ENCODE results near the gene PFN1.
"Not testable (repeated sequence)": the region's sequence is repeated elsewhere in the genome, so short reads cannot be mapped to it uniquely, and the experiment has no call there.

PFN1 gene

GRCh38 chr17:4931963-4932362 lies 16.4 kb downstream of the PFN1 start, which contains the start of gene GP1BA:
GP1BA (plus strand) TSS chr17:4932277; CDS start chr17:4932605, 328 bp downstream.
- H3K9me3 ChIP-seq (replicated peaks; ENCODE audit: insufficient read depth, low read length), result no peaks in the 10 kb centered on the region
- no peaks in the 10 kb centered on the region for H3K36me3 ChIP-seq (replicated peaks; ENCODE audit: insufficient read depth, low read length)
- H4K20me1 ChIP-seq (ENCODE audit: insufficient read depth, low read length), result no peaks in the 10 kb centered on the region
- H3F3A ChIP-seq (ENCODE audit: insufficient read depth, low read length), result peaks cover 9% of the 10 kb centered on the region
- DNase-seq, result no peak
- no peaks in the 10 kb centered on the region for H3K79me2 ChIP-seq (ENCODE audit: low read length)
- no peak within 1 kb of the TSS for H2AFZ ChIP-seq (ENCODE audit: low read length)
- H3K4me3 ChIP-seq (ENCODE audit: low read length), result no peak within 1 kb of the TSS
- H3K4me2 ChIP-seq (ENCODE audit: low read depth, low read length), result no peak within 1 kb of the TSS
- H3K9ac ChIP-seq (ENCODE audit: low read length), result no peak within 1 kb of the TSS
- TF ChIP-seq, protein P1, sequence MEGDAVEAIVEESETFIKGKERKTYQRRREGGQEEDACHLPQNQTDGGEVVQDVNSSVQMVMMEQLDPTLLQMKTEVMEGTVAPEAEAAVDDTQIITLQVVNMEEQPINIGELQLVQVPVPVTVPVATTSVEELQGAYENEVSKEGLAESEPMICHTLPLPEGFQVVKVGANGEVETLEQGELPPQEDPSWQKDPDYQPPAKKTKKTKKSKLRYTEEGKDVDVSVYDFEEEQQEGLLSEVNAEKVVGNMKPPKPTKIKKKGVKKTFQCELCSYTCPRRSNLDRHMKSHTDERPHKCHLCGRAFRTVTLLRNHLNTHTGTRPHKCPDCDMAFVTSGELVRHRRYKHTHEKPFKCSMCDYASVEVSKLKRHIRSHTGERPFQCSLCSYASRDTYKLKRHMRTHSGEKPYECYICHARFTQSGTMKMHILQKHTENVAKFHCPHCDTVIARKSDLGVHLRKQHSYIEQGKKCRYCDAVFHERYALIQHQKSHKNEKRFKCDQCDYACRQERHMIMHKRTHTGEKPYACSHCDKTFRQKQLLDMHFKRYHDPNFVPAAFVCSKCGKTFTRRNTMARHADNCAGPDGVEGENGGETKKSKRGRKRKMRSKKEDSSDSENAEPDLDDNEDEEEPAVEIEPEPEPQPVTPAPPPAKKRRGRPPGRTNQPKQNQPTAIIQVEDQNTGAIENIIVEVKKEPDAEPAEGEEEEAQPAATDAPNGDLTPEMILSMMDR (IDR thresholded peaks at IDR 0.05; ENCODE audit: low read length), result no peak
- TF ChIP-seq EZH2 (optimal IDR thresholded peaks at IDR 0.05; ENCODE audit: low read depth, low read length) (no peak), EZH2phosphoT487 (IDR thresholded peaks at IDR 0.05; ENCODE audit: low read length) (no peak)
- H3K9me2 ChIP-seq (replicated peaks; ENCODE audit: insufficient read depth, low read length), result no peaks in the 10 kb centered on the region
- H3K4me1 ChIP-seq (ENCODE audit: low read length), result peaks cover 9% of the 10 kb centered on the region
- no peaks in the 10 kb centered on the region for H3K27me3 ChIP-seq (replicated peaks; ENCODE audit: insufficient read depth, low read length)
- no peak within 1 kb of the TSS for H3K27ac ChIP-seq (ENCODE audit: low read length)

GRCh38 chr17:4928881-4929280 lies 19.4 kb downstream of the PFN1 start:
- H3K36me3 ChIP-seq (replicated peaks; ENCODE audit: insufficient read depth, low read length), result no peaks in the 10 kb centered on the region
- H3K9me2 ChIP-seq (replicated peaks; ENCODE audit: insufficient read depth, low read length), result no peaks in the 10 kb centered on the region
- H3F3A ChIP-seq (ENCODE audit: insufficient read depth, low read length), result no peaks in the 10 kb centered on the region
- H3K27ac ChIP-seq (ENCODE audit: low read length), result no peak overlapping the region
- no peak for DNase-seq
- no peak overlapping the region for H3K4me3 ChIP-seq (ENCODE audit: low read length)
- 0 out of 2 replicates have a peak, but pooled peaks cover 3% of the 10 kb centered on the region for H4K20me1 ChIP-seq (ENCODE audit: insufficient read depth, low read length)
- H3K9me3 ChIP-seq (replicated peaks; ENCODE audit: insufficient read depth, low read length), result no peaks in the 10 kb centered on the region
- no peak overlapping the region for H3K4me2 ChIP-seq (ENCODE audit: low read depth, low read length)
- TF ChIP-seq EZH2phosphoT487 (IDR thresholded peaks at IDR 0.05; ENCODE audit: low read length) (no peak), EZH2 (optimal IDR thresholded peaks at IDR 0.05; ENCODE audit: low read depth, low read length) (no peak)
- TF ChIP-seq, protein P1 (IDR thresholded peaks at IDR 0.05; ENCODE audit: low read length), result no peak
- H3K4me1 ChIP-seq (ENCODE audit: low read length), result peaks cover under 1% of the 10 kb centered on the region
- H3K9ac ChIP-seq (ENCODE audit: low read length), result no peak overlapping the region
- H2AFZ ChIP-seq (ENCODE audit: low read length), result no peak overlapping the region
- no peaks in the 10 kb centered on the region for H3K79me2 ChIP-seq (ENCODE audit: low read length)
- no peaks in the 10 kb centered on the region for H3K27me3 ChIP-seq (replicated peaks; ENCODE audit: insufficient read depth, low read length)

DNA sequence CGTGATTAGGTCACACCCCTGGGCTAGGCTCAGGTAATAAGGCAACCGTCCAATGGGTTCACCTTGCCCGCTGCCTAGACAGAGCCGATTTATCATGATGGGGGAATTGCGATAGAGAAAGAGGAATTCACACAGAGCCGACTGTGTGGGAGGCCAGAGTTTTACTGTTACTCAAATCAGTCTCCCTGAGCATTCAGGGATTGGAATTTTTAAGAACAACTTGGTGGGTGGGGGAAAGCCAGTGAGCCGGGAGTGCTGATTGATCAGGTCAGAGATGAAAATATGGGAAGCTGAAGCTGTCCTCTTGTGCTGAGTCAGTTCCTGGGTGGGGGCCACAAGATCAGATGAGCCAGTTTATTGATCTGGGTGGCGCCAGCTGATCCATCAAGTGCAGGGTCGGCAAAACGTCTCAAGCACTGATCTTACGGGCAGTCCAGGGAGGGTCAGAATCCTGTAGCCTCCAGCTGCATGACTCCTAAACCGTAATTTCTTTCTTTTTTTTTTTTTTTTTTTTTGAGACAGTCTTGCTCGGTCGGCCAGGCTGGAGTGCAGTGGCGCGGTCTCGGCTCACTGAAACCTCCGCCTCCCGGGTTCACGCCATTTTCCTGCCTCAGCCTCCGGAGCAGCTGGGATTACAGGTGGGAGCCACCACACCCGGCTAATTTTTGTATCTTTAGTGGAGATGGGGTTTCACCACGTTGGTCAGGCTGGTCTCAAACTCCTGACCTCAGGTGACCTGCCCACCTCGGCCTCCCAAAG lies 21.6 kb downstream of the PFN1 start:
- not testable (repeated sequence) for H3K27ac ChIP-seq (ENCODE audit: low read length)

DNA sequence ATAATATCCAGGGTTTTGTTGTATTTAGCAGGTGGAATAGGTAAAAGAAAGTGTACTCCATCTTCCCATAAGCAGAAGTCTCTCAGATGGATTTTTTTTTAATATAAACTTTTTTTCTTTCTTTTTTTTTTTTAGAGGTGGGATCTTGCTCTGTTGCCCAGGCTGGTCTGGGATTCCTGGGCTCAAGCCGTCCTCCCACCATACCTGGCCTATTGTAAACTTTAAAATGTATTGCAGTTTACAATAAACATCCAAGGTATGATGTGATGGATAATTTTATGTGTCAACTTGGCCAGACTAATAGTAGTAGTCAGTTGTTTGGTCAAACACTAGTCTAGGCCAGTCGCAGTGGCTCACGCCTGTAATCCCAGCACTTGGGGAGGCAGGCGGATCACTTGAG lies 27.0 kb downstream of the PFN1 start:
- no peak for DNase-seq
- Histone ChIP-seq H3K4me1 (ENCODE audit: low read length) (no peaks in the 10 kb centered on the region), H3K27ac (ENCODE audit: low read length) (no peak overlapping the region), H3K4me2 (ENCODE audit: low read depth, low read length) (no peak overlapping the region), H4K20me1 (ENCODE audit: insufficient read depth, low read length) (0 out of 2 replicates have a peak, but pooled peaks cover 2% of the 10 kb centered on the region), H3K9me3 (replicated peaks; ENCODE audit: insufficient read depth, low read length) (no peaks in the 10 kb centered on the region), H3F3A (ENCODE audit: insufficient read depth, low read length) (no peaks in the 10 kb centered on the region), H3K9ac (ENCODE audit: low read length) (no peak overlapping the region), H3K27me3 (replicated peaks; ENCODE audit: insufficient read depth, low read length) (no peaks in the 10 kb centered on the region), H2AFZ (ENCODE audit: low read length) (no peak overlapping the region), H3K9me2 (replicated peaks; ENCODE audit: insufficient read depth, low read length) (no peaks in the 10 kb centered on the region), H3K79me2 (ENCODE audit: low read length) (no peaks in the 10 kb centered on the region), H3K4me3 (ENCODE audit: low read length) (no peak overlapping the region), H3K36me3 (replicated peaks; ENCODE audit: insufficient read depth, low read length) (no peaks in the 10 kb centered on the region)
- TF ChIP-seq EZH2 (optimal IDR thresholded peaks at IDR 0.05; ENCODE audit: low read depth, low read length), result no peak
- no peak for TF ChIP-seq EZH2phosphoT487 (IDR thresholded peaks at IDR 0.05; ENCODE audit: low read length)
- TF ChIP-seq, protein P1 (IDR thresholded peaks at IDR 0.05; ENCODE audit: low read length), result no peak

More for the DNA sequence above, 21.6 kb downstream of the PFN1 start:
- DNase-seq; H3K4me2 ChIP-seq (ENCODE audit: low read depth, low read length); H4K20me1 ChIP-seq (ENCODE audit: insufficient read depth, low read length); H3K4me3 ChIP-seq (ENCODE audit: low read length); H3F3A ChIP-seq (ENCODE audit: insufficient read depth, low read length); H3K36me3 ChIP-seq (replicated peaks; ENCODE audit: insufficient read depth, low read length); H3K9ac ChIP-seq (ENCODE audit: low read length); H2AFZ ChIP-seq (ENCODE audit: low read length); H3K79me2 ChIP-seq (ENCODE audit: low read length); H3K27me3 ChIP-seq (replicated peaks; ENCODE audit: insufficient read depth, low read length); H3K9me2 ChIP-seq (replicated peaks; ENCODE audit: insufficient read depth, low read length); H3K4me1 ChIP-seq (ENCODE audit: low read length); H3K9me3 ChIP-seq (replicated peaks; ENCODE audit: insufficient read depth, low read length): not testable (repeated sequence)

Measured in MM.1S (cell line).